Activated effector memory CD4-positive, alpha-beta T cell treated with anti-CD3 and anti-CD28 coated beads, Interleukin-2, amount 50 U/mL, for 16 hours (primary cell): ENCODE measurements around the gene RPL6.

ENCODE experiments used
- DNase-seq: peaks from one replicate; pipeline ENCODE4 v3.0.0-alpha.2; 2020

Gene RPL6

DNA sequence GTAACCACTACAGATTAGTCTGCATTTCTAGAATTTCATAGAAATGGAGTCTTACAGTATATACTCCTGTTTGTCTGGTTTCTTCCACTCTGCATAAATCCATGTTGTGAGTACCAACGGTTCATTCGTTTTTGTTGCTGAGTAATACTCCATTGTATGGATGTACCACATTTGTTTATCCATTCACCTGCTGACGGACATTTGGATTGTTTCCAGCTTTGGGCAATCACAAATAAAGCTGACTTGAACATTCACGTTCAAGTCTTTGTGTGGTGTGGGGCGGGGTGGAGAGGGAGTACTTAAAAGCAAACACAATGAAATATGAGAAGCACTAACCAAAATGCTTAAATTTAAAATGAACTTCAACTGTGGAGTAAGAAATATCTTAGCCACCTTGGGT is 34.3 kb downstream of the RPL6 start:
- DNase-seq, result no peak

DNA sequence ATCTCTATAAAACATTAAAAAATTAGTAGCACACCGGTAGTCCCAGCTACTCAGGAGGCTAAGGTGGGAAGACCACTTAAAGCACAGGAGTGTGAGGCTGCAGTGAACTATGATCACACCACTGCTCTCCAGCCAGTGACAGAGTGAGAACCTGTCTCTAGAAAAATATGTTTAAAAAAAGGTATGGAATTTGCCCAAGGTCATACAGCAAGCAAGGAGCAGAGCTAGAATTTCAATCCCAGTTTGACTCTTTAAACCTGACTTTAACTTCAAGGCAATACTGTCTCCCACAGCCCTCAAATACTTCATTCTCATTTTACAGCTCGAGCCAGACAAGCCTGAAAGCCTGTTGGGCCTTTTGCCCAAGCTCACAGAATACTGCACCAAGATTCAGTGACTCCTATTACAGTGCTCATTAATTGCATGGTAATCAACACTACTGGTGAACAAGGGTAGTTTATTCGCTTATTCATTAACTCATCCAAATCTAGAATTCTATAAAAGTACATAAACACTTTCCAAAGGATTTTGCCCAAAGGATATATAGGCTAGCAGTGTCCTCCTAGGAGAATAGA is 35.2 kb downstream of the RPL6 start:
- DNase-seq, result no peak

DNA sequence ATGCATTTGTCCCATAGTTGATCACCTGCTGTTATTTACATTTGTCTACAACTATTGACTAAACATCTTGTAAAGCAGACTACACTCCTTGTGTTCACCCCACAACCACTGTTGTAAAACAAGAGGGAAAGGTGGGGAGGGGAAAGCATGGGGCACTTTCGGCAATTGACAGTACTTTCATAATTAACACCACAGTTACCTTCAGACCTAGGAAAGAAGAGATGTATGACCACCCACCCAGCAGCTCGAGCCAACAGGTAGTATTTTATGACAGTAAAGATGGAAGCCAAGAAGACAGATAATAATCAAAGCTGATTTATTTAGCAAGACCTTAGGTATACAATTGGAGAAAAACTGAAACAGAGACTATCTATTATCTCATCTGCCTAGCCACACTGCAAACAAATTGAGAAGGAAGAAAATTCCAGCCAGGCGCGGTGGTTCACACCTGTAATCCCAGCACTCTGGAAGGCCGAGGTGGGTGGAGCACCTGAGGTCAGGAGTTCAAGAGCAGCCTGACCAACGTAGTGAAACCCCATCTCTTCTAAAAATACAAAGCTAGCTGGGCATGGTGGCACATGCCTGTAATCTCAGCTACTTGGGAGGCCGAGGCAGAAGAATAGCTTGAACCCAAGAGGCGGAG is 38.4 kb downstream of the RPL6 start:
- no peak for DNase-seq

DNA sequence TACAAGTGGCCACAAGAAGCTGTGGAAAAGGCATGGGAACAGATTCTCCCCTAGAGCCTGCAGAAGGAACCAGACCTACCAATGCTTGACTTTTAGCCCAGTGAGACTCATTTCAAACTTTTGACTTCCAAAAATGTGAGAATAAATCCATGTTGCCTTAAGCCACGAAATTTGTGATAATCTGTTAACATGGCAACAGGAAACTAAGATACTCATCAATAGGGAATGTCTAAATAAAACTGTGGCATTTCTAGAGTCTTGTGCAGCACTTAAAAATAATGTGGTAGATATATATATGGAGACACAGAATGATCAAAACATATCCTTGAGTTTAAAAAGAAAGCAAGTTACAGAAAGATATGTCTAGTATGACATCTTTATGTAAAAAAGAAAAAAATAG is 39.2 kb downstream of the RPL6 start:
- DNase-seq, result no peak

DNA sequence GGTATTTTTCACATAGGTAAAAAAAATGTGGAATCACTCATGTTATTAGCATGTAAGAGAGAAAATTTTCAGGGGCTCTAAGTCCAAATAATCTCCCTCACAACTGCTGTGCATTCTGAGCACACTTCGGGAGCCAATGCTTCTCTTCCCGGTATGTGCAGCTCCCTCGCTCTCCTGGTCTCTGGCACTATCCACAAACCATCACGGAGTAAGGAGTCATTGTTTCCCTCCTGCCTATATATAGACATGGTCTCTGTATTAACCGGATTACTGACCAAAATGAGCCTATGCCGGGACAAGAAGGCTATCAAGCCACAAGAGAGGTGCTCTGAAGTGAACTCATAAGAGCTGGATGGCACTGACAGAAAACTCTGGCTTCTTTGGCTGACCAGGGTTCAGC is 40.5 kb downstream of the RPL6 start:
- no peak for DNase-seq

DNA sequence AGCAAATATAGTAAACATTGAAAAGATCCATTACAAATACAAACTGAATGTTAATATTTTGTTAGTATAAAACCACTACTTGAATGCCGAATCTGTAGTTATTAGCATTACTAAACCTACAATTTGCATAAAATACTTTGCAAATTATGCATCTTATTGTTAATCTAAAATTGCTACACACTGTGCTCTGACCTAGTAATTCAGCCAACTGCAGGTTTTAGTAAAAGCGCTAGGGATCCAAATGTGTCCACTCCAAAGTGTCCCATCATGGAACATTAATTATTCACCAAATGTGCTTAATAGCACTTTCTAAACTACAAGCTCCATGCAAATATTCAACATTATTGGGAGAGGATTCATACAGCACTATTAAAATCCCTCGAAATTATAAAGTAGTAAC is 41.4 kb downstream of the RPL6 start:
- DNase-seq, result no peak

DNA sequence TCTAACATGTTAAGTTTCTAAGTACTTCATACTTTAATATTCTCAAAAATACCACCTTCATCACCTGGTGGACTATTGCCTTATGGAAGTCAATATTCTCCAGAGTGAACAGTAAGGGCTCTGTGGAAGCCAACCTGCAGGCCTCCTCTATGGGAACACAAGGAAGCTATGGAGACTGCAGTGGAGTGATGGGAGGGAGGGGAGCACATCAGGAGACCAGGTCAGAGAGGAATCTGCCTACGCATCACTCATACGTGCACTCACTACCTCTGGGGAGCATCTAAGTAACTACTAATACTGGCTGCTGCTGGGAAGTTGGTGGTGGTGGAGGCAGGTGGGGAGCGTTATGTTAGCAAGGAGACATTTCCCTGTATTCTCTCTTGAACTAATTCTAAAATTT is 47.1 kb downstream of the RPL6 start:
- DNase-seq, result no peak

DNA sequence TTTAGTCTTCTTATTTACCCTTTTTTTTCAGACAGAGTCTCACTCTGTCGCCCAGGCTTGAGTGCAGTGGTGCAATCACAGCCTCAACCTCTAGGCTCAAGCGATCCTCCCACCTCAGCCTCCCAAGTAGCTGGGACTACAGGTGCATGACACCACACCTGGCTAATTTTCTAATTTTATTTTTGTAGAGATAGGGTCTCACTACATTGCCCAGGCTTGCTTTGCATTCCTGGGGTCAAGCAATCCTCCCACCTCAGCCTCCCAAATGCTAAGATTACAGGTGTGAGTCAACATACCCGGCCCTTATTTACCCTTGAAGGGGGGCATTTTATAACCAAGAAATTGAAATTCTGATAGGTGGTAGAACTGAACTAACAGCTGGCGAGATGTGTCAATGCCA is 48.1 kb downstream of the RPL6 start:
- no peak for DNase-seq

DNA sequence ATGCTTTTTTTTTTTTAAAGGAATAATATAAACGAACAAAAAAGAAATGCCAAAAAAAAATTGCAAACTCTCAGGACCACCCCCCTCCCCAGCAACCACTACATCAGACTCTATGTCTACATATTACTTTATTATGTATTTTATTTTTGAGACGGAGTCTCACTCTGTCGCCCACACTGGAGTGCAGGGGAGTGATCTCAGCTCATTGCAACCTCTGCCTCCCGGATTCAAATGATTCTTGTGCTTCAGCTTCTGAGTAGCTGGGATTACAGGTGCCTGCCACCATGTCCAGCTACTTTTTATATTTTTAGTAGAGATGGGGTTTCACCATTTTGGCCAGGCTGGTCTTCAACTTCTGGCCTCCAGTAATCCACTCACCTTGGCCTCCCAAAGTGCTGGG is 50.1 kb downstream of the RPL6 start:
- no peak for DNase-seq

DNA sequence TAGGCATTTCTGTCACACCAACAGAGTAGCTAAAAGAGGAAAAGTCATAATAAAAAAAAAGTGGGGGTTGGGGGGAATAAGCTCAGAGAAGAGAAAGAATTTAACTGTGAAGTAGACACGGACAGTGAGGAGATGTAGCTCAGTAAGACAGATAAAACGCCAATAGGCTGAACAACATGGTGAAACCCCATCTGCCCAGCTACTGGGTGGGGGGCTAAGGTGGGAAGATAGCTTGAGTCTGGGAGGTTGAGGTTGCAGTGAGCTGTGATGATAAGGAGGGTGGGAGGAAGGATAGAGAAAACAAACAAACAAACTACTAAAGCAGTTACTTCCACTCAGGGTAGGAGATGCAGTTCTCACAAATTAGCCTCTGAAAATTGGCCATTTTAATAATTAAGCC is 52.2 kb downstream of the RPL6 start:
- no peak for DNase-seq
